H1 (cell line): ENCODE measurements around the gene AGBL4. TPM values are rescaled to one million over a fixed set of nuclear protein-coding genes. Genes with fewer than 3 reads are reported as not detected.

Experiments used
- CTCF ChIA-PET: fragments of 300-600 bp; sonication (Branson Sonifier 250); formaldehyde crosslinking; loops from one replicate; lab custom pipeline; 2021; ENCODE audit not compliant: partially characterized antibody; lab: Charles Lee
- POLR2A ChIA-PET: fragments of 300-600 bp; sonication (Branson Sonifier 250); formaldehyde crosslinking; loops from one replicate; lab custom pipeline; 2021; ENCODE audit warnings: inconsistent platforms; ENCODE audit not compliant: partially characterized antibody; lab: Charles Lee
- DNase-seq, 2 experiments: peaks; one replicate each; pipeline versions ENCODE4 v3.0.0 to v3.0.0-alpha.2; 2010 to 2022; ENCODE audit warnings: low spot score in 2 of 2, low read depth in 1 of 2, mixed read lengths in 1 of 2
- FAIRE-seq: peaks from 2 replicates; lab custom pipeline; 2011; peaks lifted over from hg19 to GRCh38; lab: Jason Lieb, UNC
- H2AFZ ChIP-seq: 2 replicates; pipeline ENCODE4 v1.8.1; 2012; ENCODE audit warnings: low read length, inconsistent platforms
- H2AK5ac ChIP-seq: 2 replicates; pipeline ENCODE4 v1.6.1; 2013; ENCODE audit warnings: low read depth, low read length
- H2BK120ac ChIP-seq: replicated peaks from 2 replicates; pipeline ENCODE3; 2013; ENCODE audit warnings: low read depth, low read length, inconsistent platforms
- H2BK12ac ChIP-seq: 2 replicates; pipeline ENCODE4 v1.6.1; 2013; ENCODE audit warnings: low read depth, low read length
- H2BK15ac ChIP-seq: 2 replicates; pipeline ENCODE4 v1.6.1; 2013; ENCODE audit warnings: low read length
- H2BK20ac ChIP-seq: 2 replicates; pipeline ENCODE4 v1.6.1; 2013; ENCODE audit warnings: low read length
- H2BK5ac ChIP-seq: 2 replicates; pipeline ENCODE4 v1.6.1; 2013; ENCODE audit warnings: low read depth, low read length
- H3K14ac ChIP-seq: 2 replicates; pipeline ENCODE4 v1.6.1; 2013; ENCODE audit warnings: inconsistent platforms; ENCODE audit not compliant: insufficient read length
- H3K18ac ChIP-seq: 2 replicates; pipeline ENCODE4 v1.6.1; 2013; ENCODE audit warnings: low read length; ENCODE audit errors: extremely low read depth
- H3K23ac ChIP-seq: 2 replicates; pipeline ENCODE4 v1.6.1; 2013; ENCODE audit warnings: inconsistent platforms; ENCODE audit not compliant: insufficient read length
- H3K23me2 ChIP-seq: 2 replicates; pipeline ENCODE4 v1.6.1; 2013; ENCODE audit warnings: low read depth, low read length
- H3K27ac ChIP-seq: 2 replicates; pipeline ENCODE4 v1.6.1; 2011; ENCODE audit warnings: low read depth, low read length, inconsistent platforms
- H3K27me3 ChIP-seq, 4 experiments: replicated peaks in 1 of 4; 1 replicate in 1 of 4; 2 replicates in 3 of 4; pipeline versions ENCODE4 v1.6.1 to v1.8.1; 2011 to 2013; ENCODE audit warnings: low read length in 3 of 4, mild to moderate bottlenecking in 3 of 4, inconsistent platforms in 2 of 4, mixed read lengths in 2 of 4, moderate library complexity in 1 of 4; ENCODE audit not compliant: control insufficient read depth in 3 of 4, insufficient read depth in 3 of 4; ENCODE audit errors: extremely low read depth in 1 of 4
- H3K36me3 ChIP-seq, 4 experiments: 2 replicates each; pipeline versions ENCODE4 v1.6.1 to v1.8.1; 2011 to 2013; ENCODE audit warnings: mild to moderate bottlenecking in 4 of 4, low read length in 3 of 4, moderate library complexity in 2 of 4, control low read depth in 1 of 4, inconsistent platforms in 1 of 4; ENCODE audit not compliant: insufficient read depth in 4 of 4, control insufficient read depth in 2 of 4
- H3K4ac ChIP-seq: replicated peaks from 2 replicates; pipeline ENCODE3; 2013; ENCODE audit warnings: low read length, low read depth, mixed read lengths, inconsistent platforms; ENCODE audit not compliant: insufficient read length
- H3K4me1 ChIP-seq, 4 experiments: replicated peaks in 1 of 4; 1 replicate in 1 of 4; 2 replicates in 3 of 4; pipeline versions ENCODE4 v1.6.1 to v1.8.1; 2011 to 2013; ENCODE audit warnings: low read length in 3 of 4, inconsistent platforms in 2 of 4, mixed read lengths in 1 of 4; ENCODE audit not compliant: insufficient read depth in 4 of 4, control insufficient read depth in 3 of 4
- H3K4me2 ChIP-seq, 2 experiments: 2 replicates each; pipeline versions ENCODE4 v1.6.1 to v1.8.1; 2011 to 2013; ENCODE audit warnings: low read depth in 2 of 2, low read length in 2 of 2, control low read depth in 1 of 2, inconsistent platforms in 1 of 2, mild to moderate bottlenecking in 1 of 2; ENCODE audit not compliant: insufficient read depth in 1 of 2
- H3K4me3 ChIP-seq, 4 experiments: fragments of 200-600, 300-600 bp in 1 of 4; sonication (generic), shearing (Covaris generic), sonication (Bioruptor Twin) in 1 of 4; 2 replicates each; pipeline versions ENCODE4 v1.5.1 to v1.8.1; 2011 to 2016; ENCODE audit warnings: low read length in 4 of 4, low read depth in 3 of 4, control low read depth in 2 of 4, inconsistent platforms in 2 of 4, mild to moderate bottlenecking in 2 of 4, mixed read lengths in 1 of 4, moderate library complexity in 1 of 4; ENCODE audit not compliant: insufficient read depth in 2 of 4; ENCODE audit errors: extremely low read depth in 1 of 4
- H3K56ac ChIP-seq: replicated peaks from 2 replicates; pipeline ENCODE3; 2013; ENCODE audit warnings: low read depth, mild to moderate bottlenecking, mixed read lengths, low read length, inconsistent platforms; ENCODE audit not compliant: insufficient read length
- H3K79me1 ChIP-seq: 2 replicates; pipeline ENCODE4 v1.6.1; 2013; ENCODE audit warnings: low read depth, low read length, control low read depth
- H3K79me2 ChIP-seq, 2 experiments: 2 replicates each; pipeline versions ENCODE4 v1.6.1 to v1.8.1; 2012 to 2013; ENCODE audit warnings: low read length in 2 of 2, mild to moderate bottlenecking in 2 of 2, inconsistent platforms in 1 of 2; ENCODE audit not compliant: insufficient read depth in 2 of 2, control insufficient read depth in 1 of 2
- H3K9ac ChIP-seq, 4 experiments: replicated peaks in 1 of 4; 1 replicate in 1 of 4; 2 replicates in 3 of 4; pipeline versions ENCODE4 v1.6.1 to v1.8.1; 2011 to 2013; ENCODE audit warnings: low read depth in 3 of 4, low read length in 3 of 4, control low read depth in 2 of 4, mild to moderate bottlenecking in 2 of 4, moderate library complexity in 2 of 4, inconsistent platforms in 1 of 4; ENCODE audit errors: extremely low read depth in 1 of 4
- H3K9me3 ChIP-seq, 2 experiments: 2 replicates each; pipeline versions ENCODE4 v1.6.1 to v1.8.1; 2012 to 2013; ENCODE audit warnings: mild to moderate bottlenecking in 2 of 2, moderate library complexity in 2 of 2, control low read depth in 1 of 2, inconsistent platforms in 1 of 2, low read depth in 1 of 2, low read length in 1 of 2, mixed read lengths in 1 of 2; ENCODE audit not compliant: insufficient read depth in 2 of 2
- H4K20me1 ChIP-seq, 2 experiments: replicated peaks in 1 of 2; 2 replicates each; pipeline versions ENCODE3 to v1.8.1; 2011 to 2013; ENCODE audit warnings: inconsistent platforms in 2 of 2, low read length in 2 of 2, mild to moderate bottlenecking in 1 of 2; ENCODE audit not compliant: insufficient read depth in 2 of 2, control insufficient read depth in 1 of 2
- H4K5ac ChIP-seq: 2 replicates; pipeline ENCODE4 v1.6.1; 2013; ENCODE audit warnings: low read length, low read depth, mixed read lengths, inconsistent platforms; ENCODE audit not compliant: insufficient read length
- H4K8ac ChIP-seq: 2 replicates; pipeline ENCODE4 v1.8.0; 2013; ENCODE audit warnings: mild to moderate bottlenecking, moderate library complexity, low read length, inconsistent platforms; ENCODE audit not compliant: insufficient read depth; ENCODE audit errors: extremely low read depth
- H4K91ac ChIP-seq: replicated peaks from 2 replicates; pipeline ENCODE3; 2013; ENCODE audit warnings: low read length, mixed read lengths, inconsistent platforms; ENCODE audit not compliant: insufficient read length
- CBX5 ChIP-seq: fragments of 300-800, 300-1000 bp; sonication (generic); IDR thresholded peaks from 2 replicates; pipeline ENCODE4 v1.7.1; 2016; ENCODE audit warnings: antibody characterized with exemption, low read length, low read depth
- E2F6 ChIP-seq: IDR thresholded peaks from 2 replicates; pipeline ENCODE4 v1.6.1; 2012; ENCODE audit warnings: inconsistent platforms
- EP300 ChIP-seq, 2 experiments: IDR thresholded peaks; 1 replicate in 1 of 2; 2 replicates in 1 of 2; pipeline ENCODE4 v1.6.1; 2011 to 2012; ENCODE audit warnings: low read depth in 2 of 2, low read length in 2 of 2, mild to moderate bottlenecking in 2 of 2, borderline replicate concordance in 1 of 2, inconsistent platforms in 1 of 2, moderate library complexity in 1 of 2
- GABPA ChIP-seq: IDR thresholded peaks from 2 replicates; pipeline ENCODE4 v1.6.1; 2011; ENCODE audit warnings: mild to moderate bottlenecking, low read length, moderate library complexity, borderline replicate concordance; ENCODE audit not compliant: insufficient read depth
- GTF2F1 ChIP-seq: IDR thresholded peaks from 2 replicates; pipeline ENCODE4 v1.6.1; 2012; ENCODE audit warnings: low read depth, low read length, improper control_type of control experiment, borderline replicate concordance
- KDM5A ChIP-seq: fragments of 200-600 bp; IDR thresholded peaks from 2 replicates; pipeline ENCODE4 v1.7.1; 2012; ENCODE audit warnings: mild to moderate bottlenecking, low read length, inconsistent platforms, mixed read lengths
- MAFK ChIP-seq: IDR thresholded peaks from 2 replicates; pipeline ENCODE4 v1.6.1; 2012; ENCODE audit warnings: low read depth, mild to moderate bottlenecking, improper control_type of control experiment, low read length
- POLR2A ChIP-seq, 2 experiments: IDR thresholded peaks; 1 replicate in 1 of 2; 2 replicates in 1 of 2; pipeline ENCODE4 v1.6.1; 2011; ENCODE audit warnings: low read depth in 2 of 2, low read length in 2 of 2, mild to moderate bottlenecking in 2 of 2; ENCODE audit errors: control extremely low read depth in 1 of 2
- RBBP5 ChIP-seq: IDR thresholded peaks from 2 replicates; pipeline ENCODE4 v1.7.1; 2012; ENCODE audit warnings: low read depth, mild to moderate bottlenecking, inconsistent platforms, low read length, moderate library complexity, borderline replicate concordance
- SIN3A ChIP-seq, 2 experiments: IDR thresholded peaks in 1 of 2; conservative IDR thresholded peaks in 1 of 2; 2 replicates each; pipeline ENCODE4 v1.6.1; 2011 to 2012; ENCODE audit warnings: low read length in 2 of 2, improper control_type of control experiment in 1 of 2, low read depth in 1 of 2, mild to moderate bottlenecking in 1 of 2
- SP4 ChIP-seq: IDR thresholded peaks from 2 replicates; pipeline ENCODE4 v1.6.1; 2012; ENCODE audit warnings: low read length, inconsistent platforms
- SUZ12 ChIP-seq: fragments of 200-600 bp; sonication (generic); IDR thresholded peaks from 2 replicates; pipeline ENCODE4 v1.6.1; 2012; ENCODE audit warnings: mild to moderate bottlenecking, inconsistent platforms, low read length, moderate library complexity, mixed read lengths
- USF2 ChIP-seq: IDR thresholded peaks from 2 replicates; pipeline ENCODE4 v1.6.1; 2011; ENCODE audit warnings: low read length, improper control_type of control experiment
- WGBS, 2 experiments: shearing (Covaris generic) in 1 of 2; methylation state at CpG; one replicate each; pipeline versions ENCODE4 v1.1.6 to v1.1.7; 2013 to 2015; ENCODE audit warnings: low lambda C conversion rate in 2 of 2, mixed read lengths in 2 of 2, inconsistent platforms in 1 of 2, low coverage in 1 of 2, missing lambda C conversion rate in 1 of 2; ENCODE audit not compliant: insufficient replicate concordance in 2 of 2, insufficient coverage in 1 of 2, insufficient read length in 1 of 2; ENCODE audit errors: extremely low coverage in 1 of 2, missing lambda C conversion rate in 1 of 2; 5-methylcytosine and 5-hydroxymethylcytosine counted together
- polyA plus RNA-seq, 7 experiments: library from polyadenylated mRNA; depleted of rRNA in 3 of 7; stranded (reverse) in 5 of 7; unstranded in 2 of 7; fragments of >200 nt in 5 of 7; fragments of 200-250 nt in 2 of 7; gene quantifications; 1 replicate in 5 of 7; 2 replicates in 1 of 7; 4 replicates in 1 of 7; pipeline versions ENCODE4 v1.2.1 to v1.2.3, GENCODE V29; 2011 to 2013; ENCODE audit warnings: missing spikeins in 2 of 7, mixed read lengths in 2 of 7
- total RNA-seq: library from RNA; stranded (reverse); fragmentation: NEBNext Ultra II Directional; extraction: Animal tissue kit (Norgen Biotek cat#: 25700); gene quantifications from 2 replicates; pipeline ENCODE4 v1.2.1, GENCODE V29; 2021

AGBL4 gene
- total and polyA plus RNA-seq, 2 of the 8 experiments (the other 6 are each of a cell fraction or from before 2014, with no cell fraction given), result 0.41 to 0.45 TPM

GRCh38 chr1:48939828-48940227 is 1083.9 kb downstream of the AGBL4 start:
- Histone ChIP-seq H3K4me3 (no peak overlapping the region), H3K36me3 (no peaks in the 10 kb centered on the region), H4K5ac (no peak overlapping the region), H2BK20ac (no peak overlapping the region), H2BK15ac (no peak overlapping the region), H2BK120ac (no peak overlapping the region), H3K27me3 (no peaks in the 10 kb centered on the region), H2AK5ac (no peak overlapping the region), H3K56ac (no peak overlapping the region), H3K14ac (no peak overlapping the region), H2BK5ac (no peak overlapping the region), H3K79me2 (no peaks in the 10 kb centered on the region), H3K4me2 (no peak overlapping the region), H3K9ac (no peak overlapping the region), H3K18ac (no peak overlapping the region), H3K9me3 (peaks cover 65 to 88% of the 10 kb centered on the region in 2 experiments), H3K79me1 (no peaks in the 10 kb centered on the region), H4K20me1 (no peaks in the 10 kb centered on the region), H3K27ac (no peak overlapping the region), H3K4ac (no peak overlapping the region), H3K4me1 (no peaks in the 10 kb centered on the region), H3K23ac (no peak overlapping the region), H4K8ac (no peak overlapping the region), H4K91ac (no peak overlapping the region), H2BK12ac (no peak overlapping the region), H3K23me2 (no peaks in the 10 kb centered on the region), H2AFZ (no peak overlapping the region)
- ChIA-PET CTCF (no interaction called here), POLR2A (no interaction called here)
- 85% methylated on average over 6 of the region's 6 CpGs; no CpG with 5 or more reads in 1 of the 2 experiments for WGBS, 2 experiments
- FAIRE-seq, result no peak
- DNase-seq, result no peak
- TF ChIP-seq CBX5, result no peak
- no peak for TF ChIP-seq SP4
- TF ChIP-seq POLR2A (IDR thresholded peaks at IDR 0.05; ENCODE audit: control extremely low read depth in 1 of 2, low read depth in 2 of 2, low read length in 2 of 2), result no peak
- no peak for TF ChIP-seq MAFK
- no peak for TF ChIP-seq GABPA
- TF ChIP-seq SIN3A (conservative IDR thresholded peaks at IDR 0.05 in 1 of 2, IDR thresholded peaks at IDR 0.05 in 1 of 2; ENCODE audit: low read depth in 1 of 2, low read length in 2 of 2), result no peak
- no peak for TF ChIP-seq USF2
- TF ChIP-seq E2F6, result no peak
- no peak for TF ChIP-seq GTF2F1
- no peak for TF ChIP-seq KDM5A
- no peak for TF ChIP-seq RBBP5
- no peak for TF ChIP-seq EP300 (IDR thresholded peaks at IDR 0.05; ENCODE audit: borderline replicate concordance in 1 of 2, low read depth in 2 of 2, low read length in 2 of 2)
- TF ChIP-seq SUZ12, result no peak
